Sigmoid colon (tissue), 3 donors: ENCODE results near the gene NRG2.

Experiments used
- CTCF ChIP-seq, 4 experiments: fragments of 450-650 bp in 3 of 4; fragments of 200-600 bp in 1 of 4; IDR thresholded peaks; one replicate each; pipeline ENCODE4 v1.5.1; 2016 to 2019; ENCODE audit warnings: antibody characterized with exemption in 4 of 4, mild to moderate bottlenecking in 3 of 4, moderate library complexity in 2 of 4
- POLR2A ChIP-seq, 2 donors: fragments of 450-650 bp; IDR thresholded peaks; one replicate each; pipeline ENCODE4 v1.6.1; 2016; ENCODE audit warnings: antibody characterized with exemption in 2 of 2, mild to moderate bottlenecking in 2 of 2, moderate library complexity in 2 of 2

GRCh38 chr5:139854029-139854605, 189.0 kb downstream of the NRG2 start:
- TF ChIP-seq CTCF (IDR thresholded peaks at IDR 0.05) (no peak), POLR2A (IDR thresholded peaks at IDR 0.05) (no peak)
